Measurements from ENCODE around the gene FBLN2. TPM values are rescaled to one million over a fixed set of nuclear protein-coding genes. Genes with fewer than 3 reads are reported as not detected.

The FBLN2 gene
- polyA plus RNA-seq, 1 experiment: 15.5 TPM

GRCh38 chr3:13574083-13574797 lies 25.3 kb downstream of the FBLN2 start:
- Histone ChIP-seq H3K27ac (ENCODE audit: low read depth, low read length) (no peak overlapping the region), H3K27me3 (ENCODE audit: control insufficient read depth, insufficient read depth, low read length) (peaks cover 4% of the 10 kb centered on the region), H3K4me3 (ENCODE audit: low read depth, low read length) (no peak overlapping the region), H3K9me3 (ENCODE audit: control insufficient read depth, insufficient read depth, low read length) (no peaks in the 10 kb centered on the region; the same call in 1 of the 2 replicates)
- ChIA-PET CTCF (interaction anchor here (0.6 to 1.6 kb wide), 2 partner anchors 77 to 78 kb away, joined by 3 to 6 read pairs; no protein-coding TSS in a partner anchor), POLR2A (no interaction called here)
- DNase-seq (ENCODE audit: low read depth, low spot score): no peak
- no peak for TF ChIP-seq CTCF (IDR thresholded peaks at IDR 0.05; ENCODE audit: low read depth, low read length)

DNA sequence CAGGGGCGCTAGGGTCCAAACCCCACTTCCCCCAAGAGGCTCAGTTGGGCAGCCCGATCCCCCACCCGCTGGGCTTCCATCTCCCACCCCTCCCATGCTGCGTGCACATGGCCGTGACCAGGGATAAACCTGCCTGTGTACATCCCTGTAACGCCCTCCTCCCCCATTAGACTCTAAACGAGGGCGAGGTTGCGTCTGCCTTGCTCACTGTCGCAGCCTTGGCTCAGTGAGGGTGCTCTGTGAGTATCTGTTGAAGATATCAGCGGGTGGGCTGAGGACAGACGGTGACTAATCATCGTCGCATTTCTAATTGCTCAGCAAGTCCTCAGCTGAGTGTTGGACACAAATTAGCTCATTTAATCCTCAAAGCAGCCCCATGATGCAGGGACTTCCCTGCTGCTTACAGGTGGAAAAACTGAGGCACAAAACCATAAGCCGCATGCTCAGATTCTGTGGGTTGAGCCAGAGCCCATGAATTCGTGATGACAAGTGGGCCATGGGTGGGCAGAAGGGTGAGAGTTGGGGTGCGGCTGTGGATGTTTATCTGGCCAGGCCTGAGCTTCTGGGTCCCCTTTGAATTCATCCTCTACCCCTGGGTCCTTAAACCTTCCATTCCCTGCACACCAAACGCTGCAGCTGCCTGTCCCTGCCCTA lies 26.0 kb downstream of the FBLN2 start:
- DNase-seq (ENCODE audit: low read depth, low spot score): no peak
- ChIA-PET CTCF (interaction anchor here (0.6 to 1.6 kb wide), 3 partner anchors 76 to 79 kb away, joined by 3 to 6 read pairs (median 5); no protein-coding TSS in a partner anchor), POLR2A (interaction anchor here (1.8 kb wide), 1 partner anchor 95 kb away, joined by 3 read pairs; the partner anchor contains the start of gene HDAC11)
- Histone ChIP-seq H3K9me3 (ENCODE audit: control insufficient read depth, insufficient read depth, low read length) (no peaks in the 10 kb centered on the region; the same call in 1 of the 2 replicates), H3K4me3 (ENCODE audit: low read depth, low read length) (no peak overlapping the region), H3K27me3 (ENCODE audit: control insufficient read depth, insufficient read depth, low read length) (peaks cover 4% of the 10 kb centered on the region), H3K27ac (ENCODE audit: low read depth, low read length) (no peak overlapping the region)
- TF ChIP-seq CTCF (IDR thresholded peaks at IDR 0.05; ENCODE audit: low read depth, low read length): no peak

GRCh38 chr3:13575459-13576061 lies 26.6 kb downstream of the FBLN2 start:
- Histone ChIP-seq H3K4me3 (ENCODE audit: low read depth, low read length) (no peak overlapping the region), H3K27ac (ENCODE audit: low read depth, low read length) (no peak overlapping the region), H3K27me3 (ENCODE audit: control insufficient read depth, insufficient read depth, low read length) (peaks cover 4% of the 10 kb centered on the region), H3K9me3 (ENCODE audit: control insufficient read depth, insufficient read depth, low read length) (no peaks in the 10 kb centered on the region; the same call in 1 of the 2 replicates)
- TF ChIP-seq CTCF (IDR thresholded peaks at IDR 0.05; ENCODE audit: low read depth, low read length): no peak
- ChIA-PET CTCF (interaction anchor here (1.1 to 1.6 kb wide), 2 partner anchors 75 to 79 kb away, joined by 5 to 6 read pairs; no protein-coding TSS in a partner anchor), POLR2A (interaction anchor here (1.8 kb wide), 1 partner anchor 96 kb away, joined by 3 read pairs; the partner anchor contains the start of gene HDAC11)
- no peak for DNase-seq (ENCODE audit: low read depth, low spot score)

DNA sequence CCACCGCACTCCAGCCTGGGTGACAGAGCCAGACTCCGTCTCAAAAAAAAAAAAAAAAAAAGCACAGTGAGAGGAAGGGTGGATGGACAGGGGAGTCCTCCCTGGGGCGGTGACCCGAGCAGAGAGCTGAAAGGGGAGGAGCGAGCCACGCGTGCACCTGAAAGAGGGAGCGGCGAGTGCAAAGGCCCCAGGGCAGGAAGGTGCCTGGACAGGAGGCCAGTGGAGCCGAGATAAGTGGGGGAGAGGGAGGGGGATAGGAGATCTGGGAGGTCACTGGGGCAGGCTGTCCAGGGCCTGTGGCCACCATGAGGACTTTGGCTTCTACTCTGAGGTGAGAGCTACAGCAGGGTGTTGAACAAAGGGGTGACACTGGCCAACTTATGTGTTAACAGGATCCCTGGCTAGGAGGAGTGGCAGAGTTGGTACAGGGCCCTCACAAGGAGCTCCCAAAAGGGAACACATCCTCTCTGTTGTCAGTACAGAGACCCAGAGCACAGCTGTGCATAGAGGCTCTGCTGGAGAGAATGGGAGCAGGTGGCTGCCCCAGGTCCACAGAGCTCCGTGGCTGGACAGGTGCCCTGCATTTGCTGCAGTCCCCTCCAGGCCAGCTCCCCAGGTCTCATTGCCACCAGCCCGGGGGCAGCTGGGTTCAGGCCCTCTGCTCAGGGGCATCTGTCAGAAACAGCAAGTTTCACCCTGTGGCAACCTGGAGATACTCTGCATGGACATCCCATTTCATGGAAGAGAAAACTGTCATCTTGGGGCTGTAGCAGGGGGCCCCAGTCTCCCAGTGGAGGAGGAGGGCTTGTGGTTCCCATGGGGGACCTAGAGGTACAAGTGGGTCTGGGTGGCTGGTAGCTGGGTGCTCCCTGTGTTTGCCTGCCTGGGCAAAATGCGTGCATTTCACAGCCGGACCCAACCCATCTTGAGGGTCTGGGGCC lies 28.5 kb downstream of the FBLN2 start:
- Histone ChIP-seq H3K4me3 (ENCODE audit: low read depth, low read length) (no peak overlapping the region), H3K9me3 (ENCODE audit: control insufficient read depth, insufficient read depth, low read length) (no peaks in the 10 kb centered on the region; the same call in 1 of the 2 replicates), H3K27ac (ENCODE audit: low read depth, low read length) (no peak overlapping the region), H3K27me3 (ENCODE audit: control insufficient read depth, insufficient read depth, low read length) (peaks cover 4% of the 10 kb centered on the region)
- CTCF ChIA-PET: interaction anchor here (1.0 kb wide), 1 partner anchor 71 kb away, joined by 3 read pairs; no protein-coding TSS in a partner anchor
- DNase-seq (ENCODE audit: low read depth, low spot score): no peak
- TF ChIP-seq CTCF (IDR thresholded peaks at IDR 0.05; ENCODE audit: low read depth, low read length): no peak
- POLR2A ChIA-PET: no interaction called here

Measured in AG04450 (cell line).